Activated CD4-positive, CD25-positive, alpha-beta regulatory T cell treated with anti-CD3 and anti-CD28 coated beads, Interleukin-2, amount 50 U/mL, for 24 hours (primary cell): ENCODE data around the gene HACD2.

Source experiments
- ATAC-seq, 2 donors: fragments of 150-1000 bp; cut with Tn5 transposase; one replicate each; pipeline ENCODE4 v1.10.0; 2021; ENCODE audit warnings: mild to moderate bottlenecking in 1 of 2, moderate library complexity in 1 of 2

Gene HACD2

DNA sequence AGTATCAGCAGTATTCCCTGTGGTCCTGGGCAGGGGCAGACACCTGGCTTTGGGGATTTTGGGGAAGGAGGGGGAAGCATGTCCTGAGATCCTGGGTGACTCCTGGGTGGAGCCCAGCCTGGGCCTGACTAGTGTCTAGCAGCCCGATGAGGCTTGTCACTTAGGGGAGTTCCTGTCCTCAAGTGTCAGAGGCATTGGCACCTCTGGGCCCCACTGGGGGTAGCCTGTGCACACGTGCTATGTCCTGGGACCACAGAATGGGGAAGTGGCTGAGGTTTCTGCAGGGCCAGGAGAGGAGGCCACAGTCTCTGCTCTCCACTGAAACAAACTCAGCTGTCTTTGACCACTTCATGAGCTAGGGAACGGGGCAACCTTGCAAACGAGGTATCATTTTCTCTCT is 104.4 kb downstream of the HACD2 start:
- no peak for ATAC-seq

DNA sequence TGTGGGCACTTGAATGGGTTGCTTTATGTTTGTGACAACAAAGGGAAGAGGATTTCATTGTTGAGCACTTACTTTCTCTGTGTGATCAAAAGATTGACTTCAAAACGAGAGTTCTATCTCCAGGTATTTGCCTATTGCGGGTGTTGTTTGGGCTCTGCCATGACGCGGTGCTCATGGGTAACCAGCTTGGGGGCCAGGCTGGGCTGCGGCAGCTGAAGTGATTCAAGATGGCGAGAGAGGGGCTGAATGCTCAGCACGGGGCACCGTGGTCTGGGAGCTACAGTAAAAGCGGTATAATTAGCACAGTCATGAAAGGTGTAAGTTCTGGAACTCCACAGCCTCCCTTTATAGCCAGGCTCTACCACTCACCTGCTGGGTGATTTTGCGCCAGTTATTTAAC is 105.0 kb downstream of the HACD2 start:
- no peak for ATAC-seq

DNA sequence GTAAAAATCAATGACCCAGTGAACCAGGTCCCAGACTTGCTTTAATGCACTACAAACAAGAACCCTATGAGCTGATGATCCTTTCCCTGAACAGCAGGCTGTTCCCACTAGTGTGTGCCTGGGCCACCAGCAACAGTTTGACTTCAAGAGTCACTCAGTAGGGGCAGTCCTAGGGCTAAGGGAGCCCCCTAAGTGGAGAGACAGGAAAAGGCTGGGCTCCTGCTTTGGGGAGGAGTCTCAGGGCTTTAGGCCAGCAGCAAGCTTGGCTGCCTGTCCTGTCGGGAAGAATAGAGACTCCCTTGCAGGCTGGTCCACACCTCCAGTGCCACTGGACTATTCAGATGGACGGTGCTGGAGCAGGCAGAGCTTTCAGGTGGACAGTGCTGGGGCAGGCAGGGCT is 106.5 kb downstream of the HACD2 start:
- ATAC-seq = no peak

DNA sequence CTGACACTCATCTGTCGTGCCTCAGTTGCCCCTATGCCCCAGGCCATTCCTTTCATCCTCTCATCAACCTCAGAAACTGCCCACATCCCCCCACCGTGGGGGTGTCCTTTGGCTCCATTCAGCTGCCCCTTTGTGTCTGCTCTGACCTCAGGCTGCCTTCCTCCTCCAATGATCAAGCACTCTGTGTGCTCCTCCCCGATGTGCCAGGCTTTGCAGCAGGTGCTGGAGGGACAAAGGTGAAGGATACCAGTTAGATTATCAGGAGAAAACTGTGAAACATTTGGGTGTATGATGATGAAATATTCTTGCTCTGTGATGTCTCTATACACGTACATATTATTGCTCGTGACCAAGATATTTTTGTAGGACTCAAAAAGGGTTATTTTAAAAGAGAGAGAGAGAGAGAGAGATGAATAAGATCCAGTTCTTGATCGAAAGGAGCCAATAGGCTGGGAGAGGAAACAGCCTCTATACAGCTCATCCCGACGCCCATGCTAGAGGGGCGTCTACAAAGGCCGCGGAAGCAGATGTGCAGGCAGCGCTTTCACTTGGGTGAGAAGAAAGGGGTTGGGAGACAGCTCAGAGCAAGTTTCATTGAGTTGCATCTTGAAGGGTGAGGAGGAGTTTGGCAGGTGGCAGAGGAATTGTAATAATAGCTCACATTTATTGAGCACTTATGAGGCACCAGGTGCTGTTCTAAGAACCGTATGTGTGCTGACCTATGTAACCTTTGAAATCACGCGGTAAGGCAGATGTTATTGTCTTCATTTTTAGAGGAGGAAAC is 107.7 kb downstream of the HACD2 start:
- ATAC-seq = no peak

DNA sequence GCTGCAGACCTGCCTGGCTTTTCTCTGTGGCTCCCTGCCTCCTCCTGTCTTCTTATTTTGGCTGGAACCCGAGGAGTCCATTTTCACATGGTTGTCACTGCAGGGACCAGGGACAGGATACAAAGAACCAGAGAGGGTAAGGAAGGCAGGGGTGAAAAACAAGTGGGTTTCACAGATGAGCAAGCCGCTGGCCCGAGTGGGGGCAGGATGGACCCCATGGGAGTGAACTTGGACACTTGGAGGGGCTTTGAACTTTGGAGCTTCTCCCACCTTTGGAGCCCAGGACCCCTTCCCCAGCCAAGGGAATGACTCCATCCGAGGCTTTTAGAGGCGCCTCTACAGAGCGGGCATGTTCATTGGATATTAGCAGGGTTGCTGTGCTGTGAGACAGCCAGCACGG is 109.1 kb downstream of the HACD2 start:
- ATAC-seq = no peak

DNA sequence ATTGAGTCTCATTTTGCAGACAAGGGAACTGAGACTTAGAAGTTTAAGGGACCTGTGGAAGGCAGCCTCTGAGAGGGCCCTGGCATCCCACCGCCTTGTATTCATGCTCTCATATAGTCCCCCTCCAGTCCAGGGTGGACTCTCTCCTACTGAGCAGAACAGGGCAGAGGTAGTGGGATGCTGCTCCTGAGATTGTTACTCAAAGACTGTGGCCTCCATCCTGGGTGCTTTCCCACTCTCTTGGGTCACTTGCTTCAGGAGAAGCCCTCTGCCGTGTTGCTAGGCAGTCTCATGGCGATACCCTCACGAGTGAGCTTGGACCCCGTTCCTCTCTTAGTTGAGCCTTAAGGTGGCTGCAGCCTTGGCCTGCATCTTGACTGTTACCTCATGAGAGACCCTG is 113.7 kb downstream of the HACD2 start:
- no peak for ATAC-seq

DNA sequence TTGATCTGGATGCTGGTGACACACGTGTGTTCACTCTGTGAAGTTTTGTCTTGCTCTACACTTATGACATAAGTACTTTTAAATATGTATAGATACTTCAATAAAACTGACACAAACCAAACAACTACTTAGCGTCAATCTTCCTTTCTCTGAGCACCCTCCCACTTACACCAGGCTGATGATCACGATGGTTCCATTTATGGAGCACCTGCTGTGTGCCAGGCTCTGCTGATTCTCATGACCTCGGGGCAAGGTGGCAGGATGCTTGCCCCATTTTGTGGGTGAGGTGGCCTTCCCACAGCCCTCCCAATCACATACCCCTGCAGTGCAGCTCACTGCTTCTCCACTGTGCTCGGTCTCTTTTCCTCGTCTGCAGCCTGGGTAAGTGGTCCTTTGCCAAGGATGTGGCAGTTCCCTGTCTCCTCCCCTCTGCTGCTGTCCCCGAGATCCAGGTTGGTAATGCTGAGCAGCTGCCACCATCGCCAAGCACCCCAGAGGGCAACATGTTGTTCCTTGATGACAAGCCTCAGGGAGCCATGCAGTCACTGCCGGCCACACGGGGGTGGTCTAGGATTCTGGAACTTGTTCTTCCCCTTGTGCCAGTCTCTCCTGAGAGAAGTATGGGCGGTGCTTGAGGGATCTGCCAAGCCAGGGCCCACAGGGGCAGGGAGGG is 115.4 kb downstream of the HACD2 start:
- ATAC-seq = no peak

DNA sequence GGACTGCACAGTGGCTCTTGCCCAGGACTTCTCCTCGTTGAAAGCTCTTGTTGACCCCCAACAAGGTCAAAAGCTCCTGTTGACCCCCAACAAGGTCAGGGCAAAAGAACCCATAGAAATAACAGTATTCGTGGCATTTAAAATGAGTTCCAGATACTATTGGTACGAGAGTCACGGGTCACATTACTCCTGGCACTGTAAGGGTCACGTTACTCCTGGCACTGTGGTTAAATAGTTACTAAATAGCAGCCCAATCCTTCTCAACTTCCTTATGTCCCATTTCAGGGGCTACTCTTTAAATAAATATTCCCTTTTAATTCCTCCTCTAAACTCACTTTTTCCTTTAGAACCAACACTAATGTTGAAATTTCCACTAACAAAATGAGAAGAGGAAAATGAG is 117.8 kb downstream of the HACD2 start:
- no peak for ATAC-seq

DNA sequence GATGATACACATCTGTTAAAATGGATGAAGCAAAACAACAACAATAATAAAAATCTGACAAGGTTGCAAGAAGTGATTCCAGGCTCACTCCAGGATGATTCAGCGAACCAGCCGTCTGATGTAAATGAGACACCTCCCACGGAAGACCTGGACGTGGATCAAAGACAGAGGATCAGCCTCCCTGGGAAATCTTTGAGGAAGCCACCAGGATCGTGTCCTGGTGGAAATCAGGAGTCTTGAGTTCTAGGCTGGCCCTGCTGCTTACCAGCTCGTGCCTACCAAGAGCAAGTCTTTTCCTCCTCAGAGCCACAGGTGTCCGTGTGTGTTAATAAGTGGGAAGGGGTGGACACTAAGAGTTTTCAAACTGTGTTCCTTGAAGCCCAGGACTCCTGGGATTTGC is 120.6 kb downstream of the HACD2 start:
- ATAC-seq = no peak

DNA sequence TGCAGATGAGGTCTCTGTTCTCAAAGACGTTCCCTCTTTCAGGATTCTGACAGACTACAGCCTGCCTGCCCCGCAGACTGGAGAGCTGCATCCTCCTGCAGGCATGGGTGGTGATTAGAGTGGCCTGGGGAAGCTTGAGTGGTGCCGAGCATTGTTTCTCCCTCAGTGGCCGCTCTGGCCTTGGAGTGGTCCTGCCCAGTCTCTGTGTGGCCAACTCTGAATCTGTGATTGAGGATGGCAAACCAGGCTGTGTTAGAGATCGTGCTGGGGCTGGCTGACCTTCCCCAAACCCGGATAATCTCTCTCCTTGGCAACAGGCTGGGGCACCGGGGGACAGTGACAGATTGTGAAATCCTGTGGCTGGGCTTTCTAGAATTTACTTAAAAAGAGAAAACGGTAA is 125.0 kb downstream of the HACD2 start:
- ATAC-seq = no peak

DNA sequence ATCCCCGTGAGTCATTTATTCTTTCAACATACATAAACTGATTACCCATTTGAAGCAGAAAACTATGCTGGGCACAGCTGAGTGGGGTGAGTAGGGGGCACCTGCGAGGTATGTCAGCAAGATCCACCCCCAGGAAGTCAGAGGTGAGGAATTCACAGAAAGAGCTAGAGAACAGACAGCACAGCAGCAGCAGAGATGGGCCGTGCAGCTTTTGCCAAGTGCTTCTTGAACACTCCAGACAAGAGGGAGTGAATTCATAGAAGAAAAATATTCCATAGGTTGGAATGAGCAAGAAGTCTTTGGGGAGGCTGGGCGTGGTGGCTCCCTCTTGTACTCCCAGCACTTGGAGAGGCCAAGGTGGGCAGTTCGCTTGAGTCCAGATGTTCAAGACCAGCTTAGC is 126.6 kb downstream of the HACD2 start:
- ATAC-seq = no peak

DNA sequence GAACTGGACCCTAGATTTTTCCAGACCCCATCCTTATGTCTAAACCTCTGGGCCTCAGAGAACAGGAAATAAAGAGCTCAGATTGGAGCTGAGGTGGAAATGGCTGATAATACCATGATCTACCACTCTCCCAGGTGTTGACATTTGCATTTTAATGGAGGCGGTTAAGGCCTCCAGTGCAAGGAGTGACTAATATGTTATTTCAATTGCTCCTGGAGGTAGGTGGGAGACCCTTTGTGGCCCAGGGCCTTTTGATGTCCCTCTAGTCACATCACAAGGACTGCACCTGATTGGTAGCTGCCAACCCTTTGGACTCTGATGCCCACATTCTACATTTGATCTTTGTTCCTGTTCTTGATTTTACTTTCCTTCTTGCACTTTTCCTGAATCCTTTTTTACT is 127.0 kb downstream of the HACD2 start:
- ATAC-seq = no peak

DNA sequence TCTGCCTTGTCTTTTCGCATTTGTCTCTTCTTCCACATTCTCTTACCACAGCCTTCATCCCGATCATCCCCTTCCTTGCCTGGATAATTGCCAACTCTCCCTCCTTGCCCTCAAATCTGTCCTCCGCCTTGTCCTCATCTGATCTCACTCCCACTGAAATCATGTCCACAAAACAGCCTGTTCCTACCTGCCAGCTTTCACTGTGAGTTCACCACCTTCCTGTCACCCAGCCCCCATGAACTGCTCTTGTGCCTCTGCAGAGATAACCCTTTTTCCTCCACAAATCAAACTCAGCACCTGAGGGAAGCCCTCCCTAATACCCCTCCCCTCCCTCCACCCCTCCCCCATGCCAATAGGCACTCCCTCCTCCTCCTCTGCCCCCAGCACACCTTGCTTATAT is 131.2 kb downstream of the HACD2 start:
- no peak for ATAC-seq

DNA sequence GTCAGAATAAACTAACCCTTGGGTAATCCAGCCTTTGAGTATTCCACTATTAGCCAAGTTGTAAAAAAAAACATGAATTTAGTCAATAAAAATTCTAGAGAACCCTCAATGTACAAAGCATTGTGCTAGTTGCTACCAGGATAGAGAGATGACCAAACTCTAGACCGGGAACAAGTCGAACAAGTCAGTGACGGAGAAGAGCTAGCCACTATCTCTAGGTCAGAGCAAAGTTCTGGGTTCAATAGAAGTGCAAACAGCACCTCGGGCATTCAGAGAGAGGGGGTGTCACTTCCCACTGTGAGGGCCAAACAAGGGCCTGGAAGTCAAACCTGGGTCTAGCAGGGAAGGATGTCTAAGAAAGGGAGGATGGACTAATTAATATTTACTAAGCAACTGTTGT is 133.7 kb downstream of the HACD2 start:
- ATAC-seq = no peak

DNA sequence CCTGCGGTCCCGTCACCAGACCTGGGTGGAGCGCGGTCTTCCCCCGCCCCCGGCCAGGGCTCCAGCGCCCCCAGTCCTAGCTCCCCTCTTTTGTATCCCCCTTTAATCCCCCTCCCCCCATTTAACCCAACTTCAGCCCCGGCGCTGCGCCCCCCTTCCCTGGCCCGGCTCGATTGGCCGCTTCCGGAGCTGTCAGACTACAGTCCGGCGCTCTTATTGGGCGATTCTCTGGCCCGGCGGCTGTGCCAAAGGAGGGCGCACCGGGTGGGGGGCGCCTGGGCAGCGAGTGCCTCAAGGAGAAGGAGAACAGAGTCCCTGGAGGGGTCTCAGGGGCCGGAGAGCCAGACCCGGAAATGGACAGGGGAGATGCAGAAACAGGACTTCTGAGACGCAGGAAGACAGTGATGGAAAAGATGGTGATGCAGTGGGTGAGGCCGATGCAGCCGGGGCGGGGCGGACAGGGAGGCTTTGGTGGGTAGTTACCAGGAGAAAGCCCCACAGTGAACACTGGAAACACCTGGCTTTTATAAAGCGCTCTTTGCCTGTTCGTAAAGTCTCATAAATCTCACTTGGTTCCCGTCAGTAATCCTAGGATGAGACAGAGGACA is 134.8 kb downstream of the HACD2 start:
- no peak for ATAC-seq

DNA sequence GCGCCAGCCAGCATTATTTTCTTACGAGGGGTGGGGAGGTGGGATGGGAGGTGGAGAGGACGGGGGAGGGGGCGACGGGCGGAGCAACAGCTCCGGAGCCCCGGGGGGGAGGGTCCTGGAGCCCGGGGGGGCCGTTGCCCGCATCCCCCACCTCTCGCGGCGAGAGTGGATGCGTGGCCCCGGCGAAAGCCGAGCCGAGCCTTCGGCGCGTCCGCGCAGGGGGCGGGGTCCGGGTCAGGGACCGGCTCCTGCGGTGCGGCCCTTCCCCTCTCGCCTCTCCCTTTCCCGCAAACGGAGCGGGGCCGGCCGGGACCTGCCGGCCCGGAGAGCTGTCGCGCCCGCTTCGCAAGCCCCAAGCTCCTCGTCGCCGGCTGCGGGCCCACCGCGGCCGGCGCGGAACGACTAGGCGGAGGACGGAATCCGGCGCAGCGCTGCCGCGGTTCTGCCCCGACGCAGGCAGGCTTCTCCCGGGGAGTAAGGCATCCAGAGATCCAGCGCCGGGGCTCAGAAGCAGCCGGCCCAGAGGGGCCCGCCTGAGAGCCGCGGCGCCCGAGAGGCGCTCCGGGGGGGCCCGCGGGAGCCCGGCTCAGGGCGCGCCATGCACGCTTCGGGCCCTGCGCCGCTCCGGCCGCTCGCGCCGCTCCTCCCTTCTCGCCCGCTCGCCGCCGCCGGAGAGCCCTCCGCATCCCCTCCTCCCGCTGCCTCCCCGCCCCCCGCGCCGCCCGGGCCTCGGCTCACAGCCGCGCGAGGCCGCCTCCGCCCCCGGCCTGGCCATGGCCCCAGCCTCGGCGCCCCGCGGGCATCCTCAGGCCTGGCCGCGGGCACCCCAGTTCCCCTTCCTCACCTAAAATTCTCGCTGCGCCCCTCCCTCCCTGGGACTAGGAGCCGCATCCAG is 135.5 kb downstream of the HACD2 start:
- ATAC-seq = no peak

DNA sequence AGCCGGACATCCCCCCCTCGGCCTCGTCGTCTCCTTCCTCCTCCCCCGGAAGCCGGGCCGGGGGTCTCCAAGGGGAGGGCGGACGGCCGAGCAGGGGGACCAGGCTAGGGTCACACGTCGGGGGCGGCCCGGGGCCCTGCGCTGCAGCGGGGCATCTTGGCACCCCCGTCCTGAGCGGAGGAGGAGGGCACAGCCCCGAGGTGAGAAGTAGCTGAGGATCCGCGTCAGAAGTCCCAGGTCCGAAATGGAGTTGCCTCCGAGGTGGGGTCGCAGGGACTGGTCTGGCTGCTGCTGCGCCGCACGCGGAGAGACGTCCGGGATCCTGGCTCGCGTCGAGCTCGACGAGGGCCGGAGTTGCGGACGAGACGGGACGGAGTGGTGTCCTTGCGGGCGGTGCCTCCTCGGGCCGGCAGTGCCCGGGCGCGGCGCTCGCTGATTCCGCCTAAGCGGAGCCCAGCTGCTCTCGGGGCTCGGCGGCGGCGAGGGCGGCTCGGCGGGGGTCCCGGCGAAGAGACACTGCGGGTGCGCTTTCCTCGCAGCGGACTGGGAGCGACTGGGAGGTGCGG is 136.2 kb downstream of the HACD2 start, which contains the start of gene ADCY5:
Gene ADCY5 (minus strand): TSS at position 555 of the 566 bp plus-strand sequence. CDS start 545 bp downstream, at position 10.
- ATAC-seq = no peak

DNA sequence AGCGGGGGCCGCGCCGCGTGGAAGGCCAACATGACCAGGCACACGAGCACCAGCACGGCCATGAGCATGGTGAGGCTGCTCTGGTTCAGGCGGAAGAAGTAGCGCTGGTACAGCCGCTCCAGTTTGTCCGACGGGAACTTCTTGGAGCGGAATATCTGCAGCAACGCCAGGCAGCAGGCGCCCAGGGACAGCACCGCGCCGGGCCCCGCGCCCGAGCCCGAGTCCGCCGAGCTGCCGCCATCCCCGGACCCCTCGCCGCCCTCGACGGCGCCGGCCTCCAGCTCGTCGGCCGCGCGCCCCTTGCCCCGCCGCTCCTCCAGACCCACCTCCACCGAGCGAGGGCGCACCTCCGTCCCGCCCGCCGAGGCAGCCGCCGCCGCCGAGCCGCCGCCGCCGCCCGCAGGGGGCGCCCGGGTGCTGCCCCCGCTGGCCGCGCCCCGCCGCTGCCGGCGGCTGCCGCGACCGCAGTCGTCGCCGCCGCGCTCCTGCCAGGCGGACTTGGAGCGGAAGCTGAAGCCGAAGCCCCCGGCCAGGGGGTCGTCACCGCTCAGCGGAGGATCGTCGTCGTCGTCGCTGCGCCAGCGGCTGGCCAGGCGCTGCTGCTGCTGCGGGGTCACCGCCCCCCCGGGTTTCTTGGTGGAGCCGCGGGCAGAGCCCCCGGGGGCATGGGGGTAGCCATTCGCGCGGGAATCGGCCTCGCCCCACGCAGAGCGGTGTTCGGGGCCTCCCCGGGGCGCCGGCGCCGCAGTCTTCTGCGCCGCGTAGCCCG is 136.9 kb downstream of the HACD2 start:
- peak in 1 of 2 donors; percentile 30 for ATAC-seq

DNA sequence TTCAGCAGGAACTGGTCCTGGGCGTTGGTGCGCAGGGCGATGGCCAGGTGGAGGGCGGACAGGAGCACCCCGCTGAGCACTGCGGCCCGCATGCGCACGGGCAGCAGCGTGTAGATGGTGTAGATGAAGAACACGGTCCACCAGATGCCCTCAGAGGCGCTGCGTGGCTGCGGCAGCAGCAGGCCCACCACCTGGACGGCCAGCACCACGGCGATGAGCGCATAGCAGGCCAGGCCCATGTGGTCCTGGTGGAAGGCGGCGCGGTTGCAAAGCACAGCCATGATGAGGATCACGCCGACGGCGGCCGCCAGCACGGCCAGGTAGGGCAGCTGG is 137.5 kb downstream of the HACD2 start:
- no peak for ATAC-seq

DNA sequence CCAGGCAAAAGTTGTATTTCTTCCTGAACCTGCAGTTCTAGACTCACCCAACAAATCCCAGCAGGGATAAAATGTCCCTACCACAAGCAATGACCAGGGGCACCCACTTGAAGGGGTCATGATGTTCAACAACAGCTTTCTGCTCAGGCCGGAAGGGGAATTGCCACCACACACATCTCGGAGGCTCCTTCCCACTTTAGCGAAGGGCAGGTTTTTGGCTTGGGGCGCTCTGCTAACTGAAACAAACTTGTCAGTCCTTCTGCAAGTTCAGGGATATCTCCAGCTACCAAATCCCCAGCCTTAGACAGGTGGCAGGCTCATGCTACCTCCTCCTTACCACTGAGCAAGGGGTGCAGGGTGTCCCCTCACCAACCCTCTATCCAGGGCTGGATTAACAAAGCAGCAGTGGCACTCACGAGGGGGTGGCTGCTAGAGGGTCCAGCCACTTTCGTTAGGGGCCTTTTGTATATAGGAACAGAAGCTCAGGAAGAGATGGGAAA is 138.2 kb downstream of the HACD2 start:
- ATAC-seq = no peak

DNA sequence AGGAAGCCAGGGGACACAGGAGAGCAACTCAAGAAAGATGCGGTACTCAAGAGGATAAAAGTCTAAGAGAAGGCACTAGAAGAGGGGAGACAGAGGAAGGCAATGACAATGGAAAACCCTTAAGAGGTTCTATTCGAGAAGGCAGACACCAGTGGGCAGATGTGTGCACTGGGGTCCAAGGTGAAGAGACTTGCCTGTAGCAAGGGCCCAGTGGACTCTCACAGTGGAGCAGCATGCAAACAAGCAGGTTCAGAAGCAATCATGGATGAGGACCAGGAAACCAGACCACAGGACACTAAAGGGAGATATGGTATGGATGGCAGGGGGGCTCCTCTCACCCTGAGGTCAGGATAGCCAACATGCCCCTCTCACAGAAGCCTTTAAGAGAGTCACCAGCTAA is 138.6 kb downstream of the HACD2 start:
- no peak for ATAC-seq

DNA sequence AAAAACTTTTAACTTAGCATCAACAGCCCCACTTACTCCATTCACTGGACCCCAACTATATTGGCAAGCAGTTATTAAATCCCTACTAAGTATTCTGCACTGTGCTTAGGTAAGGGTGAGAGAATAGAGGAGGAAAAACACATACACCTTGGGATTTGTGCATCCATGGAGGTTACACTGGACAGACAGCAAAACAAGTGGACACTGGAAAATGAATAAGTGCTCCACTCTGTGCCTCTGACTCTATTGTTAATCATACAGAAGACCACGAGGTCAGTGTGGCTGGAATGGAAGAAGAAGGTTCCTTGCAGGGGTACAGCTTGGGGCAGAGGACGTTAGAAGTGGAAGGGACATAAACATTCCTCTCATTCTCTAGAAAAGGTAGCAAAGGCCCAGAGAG is 139.2 kb downstream of the HACD2 start:
- no peak for ATAC-seq
